ENCODE results near the gene LMF1. TPM values are rescaled to one million over a fixed set of nuclear protein-coding genes. Genes with fewer than 3 reads are reported as not detected.

The LMF1 gene
- total RNA-seq, 4 donors from 2014 or later, result 7.7 to 15.8 (median 10.2) TPM

- no peaks in the 10 kb centered on the region for H3K4me1 ChIP-seq
- no peaks in the 10 kb centered on the region for H3K36me3 ChIP-seq
- intact Hi-C loops (cut with DNase I; ENCODE audit: low total_unique reads), result no loop called here
- H3K9me3 ChIP-seq, result no peaks in the 10 kb centered on the region
- peaks cover 10 to 14% (median 11%) of the 10 kb centered on the region in 3 donors for H3K27me3 ChIP-seq
- DNase-seq, result no peak
- no peak overlapping the region for H3K4me3 ChIP-seq
- no peak for ATAC-seq
- H3K27ac ChIP-seq, result no peak overlapping the region
- in situ Hi-C loops (cut with MboI; ENCODE audit: low sequenced_read_pairs in 4 of 4), result no loop called here
- TF ChIP-seq CTCF (IDR thresholded peaks at IDR 0.05 in 4 of 5, conservative IDR thresholded peaks at IDR 0.05 in 1 of 5), result no peak
- no peak for TF ChIP-seq POLR2A (IDR thresholded peaks at IDR 0.05)
These were observed 41.4 kb upstream of the LMF1 start for GRCh38 chr16:1012135-1012534.

GRCh38 chr16:1011316-1012082 lies 40.7 kb upstream of the LMF1 start:
- Histone ChIP-seq H3K27me3 (peaks cover 10 to 14% (median 11%) of the 10 kb centered on the region in 3 donors), H3K36me3 (no peaks in the 10 kb centered on the region), H3K27ac (no peak overlapping the region), H3K4me1 (no peaks in the 10 kb centered on the region), H3K9me3 (no peaks in the 10 kb centered on the region), H3K4me3 (no peak overlapping the region)
- ATAC-seq (no peak), DNase-seq (no peak)
- intact Hi-C loops (cut with DNase I; ENCODE audit: low total_unique reads), result no loop called here
- TF ChIP-seq POLR2A (IDR thresholded peaks at IDR 0.05) (no peak), CTCF (IDR thresholded peaks at IDR 0.05 in 4 of 5, conservative IDR thresholded peaks at IDR 0.05 in 1 of 5) (no peak)
- in situ Hi-C loops (cut with MboI; ENCODE audit: low sequenced_read_pairs in 4 of 4), result no loop called here

DNA sequence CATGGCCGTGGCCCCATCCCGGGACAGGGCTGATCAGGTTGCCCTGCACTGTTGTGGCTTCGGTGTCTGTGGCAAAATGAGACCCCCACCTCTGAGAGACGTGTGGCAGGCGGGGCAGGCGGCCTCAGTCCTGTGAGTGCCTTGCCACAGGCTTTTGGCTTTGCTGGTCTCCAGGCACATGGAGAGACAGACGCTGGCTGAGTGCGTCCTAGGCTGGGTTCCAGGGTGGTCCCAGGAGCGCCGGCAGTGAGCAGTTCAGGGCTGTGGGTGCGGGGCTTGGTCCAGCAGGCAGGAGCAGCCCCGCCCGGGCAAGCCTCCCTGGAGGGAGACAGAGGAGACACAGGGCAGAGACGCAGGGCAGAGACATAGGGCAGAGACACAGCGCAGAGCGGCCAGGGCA lies 40.0 kb upstream of the LMF1 start:
- Histone ChIP-seq H3K4me3 (no peak overlapping the region), H3K27ac (no peak overlapping the region), H3K4me1 (no peaks in the 10 kb centered on the region), H3K27me3 (peaks cover 10 to 14% (median 11%) of the 10 kb centered on the region in 3 donors), H3K9me3 (no peaks in the 10 kb centered on the region), H3K36me3 (no peaks in the 10 kb centered on the region)
- in situ Hi-C loops (cut with MboI; ENCODE audit: low sequenced_read_pairs in 4 of 4) (no loop called here), intact Hi-C loops (cut with DNase I; ENCODE audit: low total_unique reads) (no loop called here)
- ATAC-seq (no peak), DNase-seq (no peak)
- TF ChIP-seq POLR2A (IDR thresholded peaks at IDR 0.05), result no peak
- no peak for TF ChIP-seq CTCF (IDR thresholded peaks at IDR 0.05 in 4 of 5, conservative IDR thresholded peaks at IDR 0.05 in 1 of 5)

DNA sequence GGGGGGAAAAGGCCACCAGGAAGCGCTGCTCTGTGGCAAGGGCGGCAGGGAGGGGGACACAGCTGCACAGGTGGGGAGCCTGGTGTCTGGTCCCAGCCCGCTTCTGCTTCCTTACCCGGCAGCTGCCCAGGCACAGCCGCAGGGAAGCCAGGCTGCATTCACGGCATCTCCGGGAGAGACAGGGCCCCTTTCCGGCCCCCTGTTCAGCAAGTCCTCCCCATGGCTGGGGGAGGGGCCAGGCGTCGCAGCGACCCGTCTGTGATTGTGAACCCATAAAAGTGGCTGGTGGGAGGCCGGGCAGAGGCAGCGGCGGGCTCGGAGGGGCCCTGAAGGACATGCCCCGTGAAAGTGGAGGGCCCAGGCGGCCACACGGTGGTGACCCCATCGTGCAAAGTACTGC lies 39.5 kb upstream of the LMF1 start:
- intact Hi-C loops (cut with DNase I; ENCODE audit: low total_unique reads), result no loop called here
- Histone ChIP-seq H3K4me3 (no peak overlapping the region), H3K27ac (no peak overlapping the region), H3K9me3 (no peaks in the 10 kb centered on the region), H3K27me3 (peaks cover 10 to 14% (median 11%) of the 10 kb centered on the region in 3 donors), H3K4me1 (no peaks in the 10 kb centered on the region), H3K36me3 (no peaks in the 10 kb centered on the region)
- ATAC-seq, result no peak
- in situ Hi-C loops (cut with MboI; ENCODE audit: low sequenced_read_pairs in 4 of 4), result no loop called here
- DNase-seq, result no peak
- TF ChIP-seq POLR2A (IDR thresholded peaks at IDR 0.05) (no peak), CTCF (IDR thresholded peaks at IDR 0.05 in 4 of 5, conservative IDR thresholded peaks at IDR 0.05 in 1 of 5) (no peak)
